Measurements from ENCODE around the gene MRM2.
A peak's percentile ranks its signal among the peaks of the same experiment; 100 is the strongest.

Gene MRM2

DNA sequence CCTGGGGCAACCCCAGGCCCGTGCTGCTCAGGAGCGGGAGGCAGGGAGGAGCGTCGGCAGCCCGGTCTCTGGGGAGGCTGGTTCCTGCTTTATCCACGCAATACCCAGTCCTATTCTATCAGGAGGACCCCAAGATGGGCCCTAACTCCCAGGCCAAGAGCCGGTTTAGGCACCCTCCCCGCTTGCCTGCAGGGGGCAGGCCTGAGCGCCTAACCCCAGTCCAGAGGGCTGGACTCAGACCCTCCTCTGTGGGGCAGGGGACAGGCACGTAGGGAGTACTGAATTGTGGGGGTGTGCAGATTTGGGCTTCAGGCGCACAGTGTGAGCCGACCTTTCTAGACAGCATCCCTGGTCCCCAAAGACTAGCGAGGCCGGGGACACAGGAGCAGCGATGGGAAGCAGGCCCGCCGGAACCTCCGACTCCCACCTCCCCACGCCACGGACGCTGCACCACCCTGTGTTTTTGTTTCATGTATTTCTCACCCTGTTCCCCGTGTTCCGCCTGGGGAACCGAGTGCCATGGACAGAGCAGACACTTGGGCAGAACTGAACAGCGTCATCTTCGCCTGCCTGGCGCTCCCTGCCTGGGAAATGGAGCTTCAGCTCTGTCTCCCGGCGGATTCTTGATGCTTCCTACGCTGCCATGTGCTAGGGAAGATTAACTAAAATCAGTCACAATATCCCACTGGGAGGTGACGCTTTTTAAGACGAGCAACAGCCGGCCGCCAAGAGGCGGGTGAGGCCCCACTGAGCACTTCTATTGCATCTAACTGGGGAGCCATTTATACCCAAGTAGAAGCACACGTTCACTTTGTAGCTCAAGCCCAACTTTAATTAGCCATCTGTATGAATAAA is 5.4 kb upstream of the MRM2 start:
- DNase-seq (ENCODE audit: low read depth), result no peak

DNA sequence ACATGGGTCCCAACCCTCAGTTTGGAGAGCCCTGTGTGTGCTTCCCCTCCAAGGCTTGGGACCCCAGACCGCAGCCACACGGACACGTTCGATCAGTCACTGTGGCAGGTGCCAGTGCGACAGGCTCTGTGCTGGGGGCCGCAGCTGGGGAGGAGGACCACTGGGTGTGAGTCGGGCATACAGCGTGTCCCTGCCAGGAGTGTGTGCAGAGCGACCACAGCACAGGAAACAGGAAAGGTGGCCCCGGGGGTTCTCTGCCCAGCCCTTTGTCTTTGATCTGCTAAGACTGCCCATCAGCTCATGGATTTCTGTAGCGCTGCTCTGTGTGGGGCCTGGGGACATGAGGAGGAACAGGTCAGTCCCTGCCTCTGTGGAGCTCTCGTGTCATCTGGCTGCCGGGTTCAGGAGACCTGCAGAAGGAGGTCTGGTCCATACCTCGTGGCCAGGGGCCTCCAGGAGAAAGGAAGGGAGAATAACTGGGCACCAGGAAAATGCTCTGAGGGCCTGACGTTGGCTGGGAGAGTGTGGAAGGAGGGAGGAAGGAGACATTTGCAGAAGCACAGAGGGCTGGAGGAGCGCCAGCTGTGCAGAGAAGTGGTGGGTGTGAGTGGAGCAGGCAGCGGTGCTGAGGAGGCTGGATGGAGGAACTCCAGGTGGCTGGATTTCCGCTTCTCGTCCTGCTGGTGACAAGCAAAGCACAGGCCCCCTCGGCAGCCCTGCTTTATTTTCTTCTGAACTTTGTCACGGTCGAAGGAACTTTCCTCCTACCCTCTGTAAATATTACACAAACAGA is 4.1 kb upstream of the MRM2 start:
- DNase-seq (ENCODE audit: low read depth), result no peak

DNA sequence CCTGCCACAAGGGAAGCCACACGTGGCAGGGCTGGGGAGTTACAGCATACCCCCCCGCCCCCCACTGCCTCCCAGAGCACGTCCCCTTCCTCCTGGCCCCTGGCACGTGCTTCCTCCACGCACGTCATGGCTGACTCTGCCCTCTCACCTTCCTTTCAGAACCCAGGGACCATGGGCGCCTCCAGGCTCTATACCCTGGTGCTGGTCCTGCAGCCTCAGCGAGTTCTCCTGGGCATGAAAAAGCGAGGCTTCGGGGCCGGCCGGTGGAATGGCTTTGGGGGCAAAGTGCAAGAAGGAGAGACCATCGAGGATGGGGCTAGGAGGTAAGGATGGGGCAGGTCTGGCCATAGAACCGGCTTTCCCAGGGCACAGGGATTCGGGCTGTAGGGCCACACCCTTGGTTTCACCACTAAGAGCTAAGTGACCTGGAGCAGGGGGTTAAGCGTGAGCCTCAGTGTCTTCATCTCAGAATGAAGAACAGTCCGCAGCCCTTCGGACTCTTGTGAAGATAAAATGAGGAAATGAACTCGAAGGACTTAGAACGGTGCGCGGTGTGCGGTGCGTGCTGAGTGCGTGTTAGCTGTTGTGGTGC is 2.5 kb upstream of the MRM2 start:
- DNase-seq (ENCODE audit: low read depth), result no peak

DNA sequence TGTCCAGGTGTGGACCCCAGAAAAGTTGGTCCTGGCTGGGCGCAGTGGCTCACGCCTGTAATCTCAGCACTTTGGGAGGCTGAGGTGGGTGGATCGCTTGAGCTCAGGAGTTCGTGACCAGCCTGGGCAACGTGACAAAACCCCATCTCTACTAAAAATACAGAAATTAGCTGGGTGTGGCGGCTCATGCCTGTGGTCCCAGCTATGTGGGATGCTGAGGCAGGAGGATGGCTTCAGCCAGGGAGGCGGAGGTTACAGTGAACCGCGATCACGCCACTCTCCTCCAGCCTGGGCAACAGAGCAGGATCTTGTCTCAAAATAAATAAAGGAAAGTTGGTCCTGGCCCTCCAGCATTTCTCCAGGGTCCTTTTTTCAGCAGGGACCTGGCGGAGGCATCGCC is 1.5 kb upstream of the MRM2 start:
- no peak for DNase-seq (ENCODE audit: low read depth)

DNA sequence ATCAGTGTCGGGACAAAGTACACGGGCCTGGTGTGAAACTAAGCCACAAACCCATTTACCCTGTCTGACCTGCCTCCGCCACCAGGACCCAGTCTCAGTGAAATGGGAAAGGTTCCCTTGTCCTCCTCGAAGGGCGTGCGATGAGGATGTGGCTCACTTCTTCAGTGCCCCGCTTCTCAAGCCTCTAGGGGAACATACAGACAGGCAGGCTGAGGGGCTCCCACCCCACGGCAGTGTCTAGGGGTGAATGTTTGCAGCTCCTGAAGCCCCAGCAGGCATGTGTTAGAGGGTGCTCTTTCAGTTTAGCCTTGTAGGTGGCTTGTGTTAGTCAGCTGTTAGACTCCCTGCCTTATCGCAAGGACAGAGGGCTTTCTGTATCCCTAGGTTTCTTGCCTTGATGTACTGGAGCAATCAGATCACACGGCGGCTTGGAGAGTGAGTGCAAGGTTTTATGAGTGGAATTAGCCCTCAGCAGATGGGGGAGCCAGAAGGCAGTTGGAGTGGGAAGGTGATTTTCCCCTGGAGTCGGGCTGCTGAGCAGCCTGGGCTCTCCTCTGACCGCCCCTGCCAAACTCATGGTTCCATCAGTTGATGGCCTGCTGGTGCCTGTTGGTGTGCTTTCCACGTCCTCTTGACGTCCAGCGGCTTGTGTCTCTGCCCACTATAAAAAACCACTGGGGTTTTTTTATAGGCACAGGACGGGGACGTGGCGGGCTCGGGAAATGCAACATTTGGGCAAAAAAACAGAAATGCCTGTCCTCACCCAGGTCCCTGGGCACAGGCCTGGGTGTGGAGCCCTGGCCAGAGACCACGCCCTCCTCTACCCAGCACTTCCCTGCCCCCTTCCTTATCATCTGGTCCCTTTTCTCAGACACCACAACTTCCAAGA is 780 bp upstream of the MRM2 start:
- DNase-seq (ENCODE audit: low read depth), result no peak

DNA sequence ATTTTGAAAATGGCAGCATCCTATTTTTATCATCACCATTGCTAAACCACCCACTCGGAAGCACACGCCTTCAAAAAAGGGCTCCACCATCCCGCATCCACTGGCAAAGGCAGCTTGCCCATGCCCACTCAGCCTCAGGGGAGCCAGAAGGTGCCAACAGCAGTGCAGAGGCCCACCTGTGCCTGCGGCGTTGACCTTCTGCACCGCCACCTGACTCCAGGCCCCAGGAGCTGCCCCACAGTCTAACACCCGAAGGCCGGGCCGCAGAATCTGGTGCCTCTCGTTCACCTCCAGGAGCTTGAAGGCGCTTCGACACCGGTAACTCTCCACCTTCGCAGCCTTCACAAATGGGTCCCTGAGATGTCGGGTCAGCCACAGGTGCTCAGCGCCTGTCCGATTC is 2.8 kb downstream of the MRM2 start:
- no peak for DNase-seq (ENCODE audit: low read depth)

DNA sequence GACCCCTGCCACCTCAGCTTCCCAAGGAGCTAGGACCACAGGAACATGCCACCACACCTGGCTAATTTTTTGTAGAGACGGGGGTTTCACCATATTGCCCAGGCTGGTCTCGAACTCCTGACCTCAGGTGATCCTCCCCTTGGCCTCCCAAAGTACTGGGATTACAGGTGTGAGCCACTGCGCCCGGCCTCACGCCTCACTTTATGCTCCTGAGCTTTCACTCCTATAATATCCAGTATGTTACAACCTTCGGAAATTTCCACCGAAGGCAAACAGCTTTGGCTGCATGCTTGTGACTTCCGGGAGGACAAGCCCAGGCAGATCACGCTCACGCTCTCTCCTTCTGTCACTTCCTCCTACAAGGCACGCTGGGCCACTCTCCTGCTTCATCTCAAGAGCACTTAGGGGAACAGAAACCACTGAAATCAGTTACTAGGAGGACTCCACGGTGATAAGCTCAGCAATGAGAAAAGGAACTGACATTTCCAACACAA is 4.8 kb downstream of the MRM2 start:
- DNase-seq (ENCODE audit: low read depth), result no peak

DNA sequence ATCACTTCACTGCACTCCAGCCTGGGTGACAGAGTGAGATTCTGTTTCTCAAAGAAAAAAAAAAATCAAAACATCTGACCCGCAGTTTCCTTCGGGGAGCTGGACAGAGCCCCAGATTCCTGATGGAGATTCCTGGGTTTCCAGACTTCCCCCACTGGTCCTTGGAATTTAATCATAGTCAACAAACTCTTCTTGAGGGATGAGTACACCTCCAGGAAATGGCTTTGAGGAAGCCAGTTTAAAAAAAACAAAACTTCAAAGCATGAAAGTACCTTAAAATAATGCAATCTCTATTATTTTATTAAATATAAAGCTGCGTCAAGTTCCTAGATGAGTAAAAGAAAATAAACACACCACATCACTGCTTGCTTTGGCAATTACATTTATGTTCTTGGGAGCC is 8.1 kb downstream of the MRM2 start:
- no peak for DNase-seq (ENCODE audit: low read depth)

DNA sequence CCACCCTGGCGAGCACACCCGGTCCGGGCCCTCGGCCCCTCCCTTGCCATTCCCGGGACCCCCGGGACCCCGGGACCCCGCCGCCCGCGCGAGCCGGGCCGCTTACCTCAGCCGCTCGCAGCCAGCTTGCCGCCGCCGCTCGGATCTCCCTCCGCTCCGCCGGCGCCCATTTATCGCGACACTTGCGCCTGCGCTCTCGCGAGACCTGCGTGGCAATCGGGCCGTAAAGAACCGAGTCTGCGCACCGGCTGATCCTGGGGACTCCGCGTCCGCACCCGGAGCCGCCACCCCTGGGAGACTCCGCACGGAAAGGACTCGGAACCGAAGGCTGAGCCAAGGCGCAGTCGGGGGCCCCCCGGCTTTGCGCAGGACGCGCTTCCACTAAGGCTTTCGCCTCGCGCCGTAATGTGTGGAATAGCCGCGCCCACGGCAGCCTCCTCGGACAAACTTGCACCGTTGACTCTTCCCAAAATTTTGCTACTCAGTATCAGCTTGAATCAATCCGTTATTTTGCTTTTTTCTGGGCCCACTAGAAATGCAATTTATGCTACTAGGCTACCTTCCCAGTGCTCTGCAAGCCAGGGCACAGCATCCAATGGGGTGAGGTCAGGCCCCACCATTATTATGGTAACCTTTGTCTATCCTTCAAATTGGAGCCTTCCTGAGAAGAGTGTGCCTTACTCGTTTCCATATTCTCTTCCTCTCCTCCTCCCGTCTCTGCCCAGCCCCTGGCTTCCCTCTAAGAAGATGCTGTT is 9.1 kb downstream of the MRM2 start, which contains the start of gene MAD1L1:
MAD1L1 (minus strand) TSS at position 180 of the 755 bp plus-strand sequence. CDS start 2,812 bp downstream, outside the sequence.
- DNase-seq (ENCODE audit: low read depth), result peak; percentile 75

DNA sequence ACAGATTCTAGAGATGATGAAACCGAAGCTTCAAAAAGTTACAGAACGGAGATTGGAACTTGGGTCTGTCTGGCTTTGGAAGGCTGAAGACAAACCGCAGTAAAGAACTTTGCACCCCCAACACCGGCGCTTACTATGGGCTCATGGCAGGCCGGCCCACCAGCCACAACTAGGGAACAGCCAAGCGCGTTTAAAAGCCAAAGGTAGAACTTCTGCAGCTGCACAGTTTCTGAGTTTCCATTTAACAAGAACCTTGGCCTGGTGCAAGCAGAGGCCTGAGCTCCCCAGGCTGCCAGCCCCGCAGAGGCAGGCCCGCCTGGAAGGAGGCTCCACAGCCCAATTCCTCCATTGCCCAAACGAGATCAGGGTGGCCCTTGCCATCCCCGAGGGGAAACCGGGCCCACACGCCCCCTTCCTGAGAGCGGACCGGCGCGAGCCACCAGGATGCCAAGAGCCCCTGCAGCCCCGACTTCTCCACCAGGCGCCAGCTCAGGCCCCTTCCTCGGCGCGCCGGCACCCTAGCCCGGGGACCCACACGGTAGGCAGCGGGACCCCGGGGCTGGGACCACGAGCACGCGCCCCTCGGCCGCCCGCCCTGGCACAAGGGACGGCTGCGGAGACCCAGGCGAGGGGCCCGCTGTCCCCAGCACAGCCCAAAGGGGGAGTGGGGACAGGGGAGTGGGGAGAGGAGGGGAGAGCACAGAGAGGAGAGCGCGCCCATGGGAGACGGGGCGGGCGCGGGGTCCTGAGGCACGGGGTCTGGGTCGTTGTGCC is 9.8 kb downstream of the MRM2 start:
- no peak for DNase-seq (ENCODE audit: low read depth)

DNA sequence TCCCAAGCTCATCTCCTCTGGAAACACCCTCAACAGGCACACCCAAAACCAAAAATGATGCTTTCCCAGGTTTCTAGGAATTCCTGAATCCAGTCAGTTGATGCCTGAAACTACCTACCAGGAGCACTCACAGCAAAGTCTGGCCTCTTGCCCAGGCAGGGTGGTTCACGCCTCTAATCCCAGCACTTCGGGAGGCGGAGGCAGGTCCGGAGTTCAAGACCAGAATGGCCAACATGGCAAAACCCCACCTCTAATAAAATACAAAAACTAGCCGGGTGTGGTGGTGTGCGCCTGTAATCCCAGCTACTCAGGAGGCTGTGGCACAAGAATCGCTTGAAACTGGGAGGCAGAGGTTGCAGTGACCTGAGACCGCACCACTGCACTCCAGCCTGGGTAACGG is 11.1 kb downstream of the MRM2 start:
- DNase-seq (ENCODE audit: low read depth), result no peak

DNA sequence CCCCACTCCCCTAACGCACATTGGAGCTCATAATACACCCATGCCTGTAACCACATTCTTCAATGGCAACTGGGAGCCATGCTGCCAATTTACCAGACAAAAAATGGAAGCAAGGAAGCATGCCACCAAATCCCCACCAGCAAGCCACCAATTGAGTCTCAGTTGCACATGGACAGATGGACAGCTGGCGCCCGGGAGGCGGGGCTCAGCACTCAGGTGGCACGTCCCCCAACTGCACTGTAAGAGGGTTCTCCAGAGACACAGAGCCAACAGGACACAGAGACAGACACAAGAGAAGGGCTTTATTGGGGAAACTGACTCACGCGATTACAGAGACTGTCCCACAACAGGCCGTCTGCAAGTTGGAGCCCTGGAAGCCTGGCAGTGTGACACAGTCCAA is 11.8 kb downstream of the MRM2 start:
- no peak for DNase-seq (ENCODE audit: low read depth)

DNA sequence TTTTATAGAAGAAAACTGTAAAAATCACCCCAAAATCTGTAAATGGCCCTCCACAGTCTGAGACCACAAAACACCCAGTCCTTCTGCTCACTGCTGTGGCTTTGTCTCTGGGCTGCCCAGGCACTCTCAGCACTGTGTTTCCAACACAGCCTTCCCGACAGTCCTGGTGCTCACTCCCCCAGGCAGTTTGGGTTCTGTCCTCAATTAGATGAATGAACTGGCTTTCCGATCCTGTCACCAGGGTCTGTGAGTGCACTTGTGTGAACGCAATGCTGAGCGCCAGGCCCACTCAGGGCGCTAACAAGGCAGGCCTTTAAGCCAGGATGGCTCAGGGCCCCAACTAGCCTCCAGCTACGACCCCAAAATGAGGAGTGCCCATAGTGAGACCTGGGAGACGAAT is 12.5 kb downstream of the MRM2 start:
- no peak for DNase-seq (ENCODE audit: low read depth)

DNA sequence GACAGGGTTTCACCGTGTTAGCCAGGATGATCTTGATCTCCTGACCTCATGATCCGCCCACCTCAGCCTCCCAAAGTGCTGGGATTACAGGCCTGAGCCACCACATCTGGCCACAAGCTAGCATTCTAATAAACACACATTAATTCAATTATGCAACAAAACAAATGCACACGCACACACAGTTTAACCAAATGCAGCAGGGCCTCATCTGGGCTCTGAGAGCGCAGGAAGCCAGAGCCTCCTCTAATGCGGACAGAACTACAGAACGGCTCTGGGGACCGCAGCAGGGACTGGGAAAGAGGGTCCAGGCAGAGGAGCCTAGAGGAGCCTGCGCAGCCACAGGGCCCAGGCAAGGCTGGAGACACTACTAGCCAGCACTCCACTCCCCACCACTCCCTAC is 13.1 kb downstream of the MRM2 start:
- DNase-seq (ENCODE audit: low read depth), result no peak

DNA sequence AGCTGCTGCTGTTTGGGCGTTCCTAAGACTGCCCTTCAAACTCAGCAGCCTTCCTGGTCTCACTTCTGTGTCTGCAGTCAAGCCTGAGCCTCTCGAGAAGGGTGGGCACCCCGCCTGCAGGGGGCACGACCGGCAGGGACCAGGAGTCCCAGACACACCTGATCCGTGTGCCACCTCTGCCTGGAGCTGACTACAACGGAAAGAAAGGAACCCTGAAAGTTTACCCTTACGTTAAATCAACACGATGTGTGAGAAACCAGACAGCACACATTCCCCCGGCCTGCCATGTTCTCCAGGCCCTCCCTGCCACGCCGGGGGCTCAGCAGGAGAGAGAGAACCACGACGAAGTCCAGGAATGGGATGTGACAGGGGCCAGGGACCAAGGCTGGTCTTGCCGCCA is 14.3 kb downstream of the MRM2 start:
- no peak for DNase-seq (ENCODE audit: low read depth)

DNA sequence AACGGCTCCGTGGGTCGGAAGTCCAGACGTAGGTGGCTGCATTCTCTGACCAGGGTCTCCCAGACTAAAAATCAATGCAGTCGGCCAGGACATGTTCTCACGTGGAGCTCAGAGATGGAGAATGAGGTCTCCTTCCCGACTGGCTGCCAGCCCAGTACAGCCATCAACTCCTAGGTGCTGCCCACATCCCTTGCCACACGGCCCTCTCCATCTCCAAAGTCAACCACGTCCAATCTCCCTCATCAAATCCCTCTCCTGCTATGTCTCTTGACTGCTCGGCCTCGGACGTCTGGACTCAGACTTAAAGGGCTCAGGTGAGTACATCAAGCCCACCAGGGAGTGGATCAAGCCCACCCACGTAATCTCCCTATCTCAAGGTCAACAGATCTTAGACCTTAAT is 16.2 kb downstream of the MRM2 start:
- no peak for DNase-seq (ENCODE audit: low read depth)

DNA sequence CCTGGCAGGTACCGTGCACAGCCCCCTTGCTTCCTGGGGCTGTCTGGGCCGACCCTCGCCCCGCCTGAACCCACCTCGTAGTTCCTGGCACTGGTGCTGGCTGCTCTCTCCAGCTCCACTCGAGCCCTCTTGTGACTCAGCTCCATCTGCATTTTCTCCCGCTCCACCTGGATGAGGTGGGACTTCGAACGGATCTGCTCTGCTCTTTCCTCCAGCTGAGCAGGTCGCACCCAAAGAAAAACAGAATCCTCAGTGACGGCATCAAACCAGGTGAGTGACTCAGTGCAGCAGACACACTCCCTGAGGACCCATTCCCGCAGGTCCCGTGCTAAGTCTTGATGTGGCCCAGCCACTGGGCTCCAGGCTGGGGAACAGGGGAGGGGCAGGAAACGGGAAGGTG is 16.7 kb downstream of the MRM2 start:
- no peak for DNase-seq (ENCODE audit: low read depth)

DNA sequence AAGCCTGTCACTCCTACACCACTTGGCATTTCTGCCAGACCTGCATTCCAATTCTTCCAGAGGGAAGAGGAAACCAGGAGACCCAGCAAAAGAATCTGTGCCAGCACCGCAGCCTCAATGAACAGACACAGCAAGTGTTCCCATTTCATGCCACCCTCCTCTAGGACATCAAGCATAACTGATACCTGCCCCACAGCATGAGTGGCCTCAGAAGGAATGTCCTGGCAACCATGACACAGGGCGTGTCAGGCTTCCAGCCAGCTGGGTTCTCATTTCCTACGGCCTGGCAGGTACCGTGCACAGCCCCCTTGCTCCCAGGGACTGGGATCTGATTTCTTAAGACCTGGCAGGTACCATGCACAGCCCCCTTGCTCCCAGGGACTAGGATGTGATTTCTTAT is 17.1 kb downstream of the MRM2 start:
- no peak for DNase-seq (ENCODE audit: low read depth)

DNA sequence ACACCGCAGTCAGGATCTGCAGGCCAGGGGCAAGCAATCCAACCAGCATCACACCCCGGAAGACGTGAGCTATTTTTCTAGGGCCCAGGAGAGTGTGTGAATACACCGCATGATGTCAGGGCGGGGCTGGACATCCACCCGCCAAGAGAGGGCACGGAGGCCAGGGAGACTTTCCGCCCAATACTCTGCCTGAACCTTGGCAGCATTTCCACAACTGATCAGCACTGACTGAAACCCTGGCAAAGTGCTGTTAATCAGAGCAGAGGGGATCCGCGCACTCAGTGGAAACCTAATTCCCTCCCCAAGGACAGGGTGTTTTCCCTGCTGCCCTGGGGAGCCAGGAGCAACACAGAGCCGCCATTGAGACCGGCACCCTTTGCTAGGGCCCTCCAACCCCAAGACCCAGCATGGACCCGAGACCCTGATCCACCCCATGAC is 17.5 kb downstream of the MRM2 start:
- no peak for DNase-seq (ENCODE audit: low read depth)

DNA sequence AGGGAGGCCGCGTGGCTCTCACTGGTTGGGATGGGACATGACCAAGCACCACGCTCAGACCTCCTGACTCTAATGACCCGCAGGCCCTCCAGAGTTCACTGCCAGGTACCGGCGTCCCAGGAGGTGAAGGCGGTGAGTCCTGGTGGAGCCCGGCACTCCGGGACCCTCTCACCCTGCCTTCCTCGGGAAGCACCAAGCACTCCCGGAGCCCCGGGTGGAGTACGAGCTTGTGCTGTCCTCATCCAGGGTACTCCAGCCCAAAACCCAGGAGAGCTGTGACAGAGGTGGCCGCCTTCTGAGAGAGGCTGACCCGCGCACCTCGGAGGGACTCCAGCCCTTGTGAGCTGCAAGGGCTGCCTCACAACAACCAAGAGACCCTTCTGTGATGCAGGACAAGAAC is 18.7 kb downstream of the MRM2 start:
- no peak for DNase-seq (ENCODE audit: low read depth)
